ENCODE measurements around the gene GARIN6. TPM values are rescaled to one million over a fixed set of nuclear protein-coding genes. Genes with fewer than 3 reads are reported as not detected.

GARIN6 gene
- total and polyA plus RNA-seq, 12 donors, result not detected

GRCh38 chr12:99649551-99649950 is 2.0 kb downstream of the GARIN6 start:
- peaks cover 0 to 3% (median 0%) of the 10 kb centered on the region in 3 donors for H3K9me3 ChIP-seq (replicated peaks in 1 of 3)
- TF ChIP-seq POLR2A (IDR thresholded peaks at IDR 0.05) (no peak), CTCF (IDR thresholded peaks at IDR 0.05) (no peak)
- no peak overlapping the region for H3K4me3 ChIP-seq
- H3K36me3 ChIP-seq (replicated peaks in 1 of 2), result no peaks in the 10 kb centered on the region
- H3K27ac ChIP-seq, result no peak overlapping the region
- no peaks in the 10 kb centered on the region for H3K4me1 ChIP-seq (replicated peaks in 1 of 2)
- H3K27me3 ChIP-seq, result no peaks in the 10 kb centered on the region
- intact Hi-C loops (cut with DNase I), result no loop called here
- WGBS, 4 donors, result 46 to 92% (median 71%) methylated on average over 1 of the region's 1 CpG
- no peak for DNase-seq

GRCh38 chr12:99658671-99659349 is 11.3 kb downstream of the GARIN6 start:
- Histone ChIP-seq H3K27me3 (no peaks in the 10 kb centered on the region), H3K36me3 (replicated peaks in 1 of 2) (no peaks in the 10 kb centered on the region), H3K4me1 (replicated peaks in 1 of 2) (no peaks in the 10 kb centered on the region), H3K27ac (no peak overlapping the region), H3K4me3 (no peak overlapping the region), H3K9me3 (replicated peaks in 1 of 3) (peaks cover 0 to 4% (median 0%) of the 10 kb centered on the region in 3 donors)
- no peak for DNase-seq
- TF ChIP-seq POLR2A (IDR thresholded peaks at IDR 0.05) (no peak), CTCF (IDR thresholded peaks at IDR 0.05) (peak in 2 of 6 experiments; percentile 30 to 36)
- WGBS, 4 donors, result 67 to 92% (median 82%) methylated on average over 1 of the region's 1 CpG
- intact Hi-C loops (cut with DNase I), result no loop called here

- no peak overlapping the region for H3K4me3 ChIP-seq
- DNase-seq, result no peak
- intact Hi-C loops (cut with DNase I), result no loop called here
- no peaks in the 10 kb centered on the region for H3K36me3 ChIP-seq (replicated peaks in 1 of 2)
- H3K9me3 ChIP-seq (replicated peaks in 1 of 3), result peaks cover 0 to 3% (median 0%) of the 10 kb centered on the region in 3 donors
- no peaks in the 10 kb centered on the region for H3K4me1 ChIP-seq (replicated peaks in 1 of 2)
- WGBS, 4 donors, result 62 to 79% (median 73%) methylated on average over 1 of the region's 1 CpG
- TF ChIP-seq POLR2A (IDR thresholded peaks at IDR 0.05) (no peak), CTCF (IDR thresholded peaks at IDR 0.05) (no peak)
- H3K27ac ChIP-seq, result no peak overlapping the region
- no peaks in the 10 kb centered on the region for H3K27me3 ChIP-seq
These were observed 23.1 kb downstream of the GARIN6 start for GRCh38 chr12:99670635-99671034.

GRCh38 chr12:99680276-99680675 is 32.7 kb downstream of the GARIN6 start:
- Histone ChIP-seq H3K9me3 (replicated peaks in 1 of 3) (peaks cover 0 to 9% (median 0%) of the 10 kb centered on the region in 3 donors), H3K27ac (no peak overlapping the region), H3K4me3 (no peak overlapping the region), H3K36me3 (replicated peaks in 1 of 2) (no peaks in the 10 kb centered on the region), H3K4me1 (replicated peaks in 1 of 2) (no peaks in the 10 kb centered on the region), H3K27me3 (no peaks in the 10 kb centered on the region)
- DNase-seq, result no peak
- TF ChIP-seq CTCF (IDR thresholded peaks at IDR 0.05) (no peak), POLR2A (IDR thresholded peaks at IDR 0.05) (no peak)
- 66 to 79% (median 73%) methylated on average over 4 of the region's 4 CpGs for WGBS, 4 donors
- intact Hi-C loops (cut with DNase I), result no loop called here

Data from adrenal gland (tissue), 12 donors.